Osteoblast (primary cell): ENCODE results near the gene OR5AR1. TPM values are rescaled to one million over a fixed set of nuclear protein-coding genes. Genes with fewer than 3 reads are reported as not detected.
A peak's percentile ranks its signal among the peaks of the same experiment; 100 is the strongest.
"Not testable (repeated sequence)": the region's sequence is repeated elsewhere in the genome, so short reads cannot be mapped to it uniquely, and the experiment has no call there.

Experiments used
- DNase-seq: peaks from one replicate; pipeline ENCODE4 v3.0.0; 2011; ENCODE audit warnings: low spot score, mixed read lengths; ENCODE audit not compliant: insufficient read length; ENCODE audit errors: missing footprints
- H2AFZ ChIP-seq: 2 replicates; pipeline ENCODE4 v1.6.0; 2011; ENCODE audit warnings: mild to moderate bottlenecking, low read length
- H3K27ac ChIP-seq: 2 replicates; pipeline ENCODE4 v1.5.1; 2011; ENCODE audit warnings: mild to moderate bottlenecking, low read depth, low read length, moderate library complexity
- H3K27me3 ChIP-seq: 2 replicates; pipeline ENCODE4 v1.6.0; 2012; ENCODE audit warnings: mild to moderate bottlenecking, control low read depth, inconsistent platforms, low read length, moderate library complexity; ENCODE audit not compliant: insufficient read depth
- H3K36me3 ChIP-seq: 2 replicates; pipeline ENCODE4 v1.5.1; 2011; ENCODE audit warnings: mild to moderate bottlenecking, low read length, control low read depth, moderate library complexity; ENCODE audit not compliant: insufficient read depth
- H3K4me1 ChIP-seq: 2 replicates; pipeline ENCODE4 v1.5.1; 2011; ENCODE audit warnings: mild to moderate bottlenecking, low read length, control low read depth, moderate library complexity; ENCODE audit not compliant: insufficient read depth
- H3K4me2 ChIP-seq: 2 replicates; pipeline ENCODE4 v1.6.0; 2011; ENCODE audit warnings: mild to moderate bottlenecking, low read length; ENCODE audit not compliant: insufficient read depth
- H3K4me3 ChIP-seq: fragments of 200-600 bp; sonication (generic); 3 replicates; pipeline ENCODE4 v1.5.1; 2012; ENCODE audit warnings: mild to moderate bottlenecking, low read length, inconsistent platforms; ENCODE audit not compliant: insufficient read depth
- H3K79me2 ChIP-seq: 2 replicates; pipeline ENCODE4 v1.6.0; 2012; ENCODE audit warnings: mild to moderate bottlenecking, low read length, control low read depth, inconsistent platforms; ENCODE audit not compliant: insufficient read depth
- H3K9me3 ChIP-seq: 2 replicates; pipeline ENCODE4 v1.5.1; 2011; ENCODE audit warnings: low read depth, low read length, control low read depth
- H4K20me1 ChIP-seq: 2 replicates; pipeline ENCODE4 v1.6.0; 2012; ENCODE audit warnings: mild to moderate bottlenecking, low read length, control low read depth; ENCODE audit not compliant: insufficient read depth
- total RNA-seq: library from RNA; depleted of rRNA; stranded (reverse); fragments of >200 nt; gene quantifications from 2 replicates; pipeline ENCODE4 v1.2.3, GENCODE V29; 2012
- TF ChIP-seq, protein P1 (sequence below): IDR thresholded peaks from 2 replicates; pipeline ENCODE4 v1.5.1; 2011; ENCODE audit warnings: mild to moderate bottlenecking, low read depth, low read length, moderate library complexity; ENCODE audit errors: extremely low read depth

Gene OR5AR1
- total RNA-seq, 1 donor, result not detected

- no peaks in the 10 kb centered on the region for H4K20me1 ChIP-seq
- H2AFZ ChIP-seq, result no peak overlapping the region
- H3K9me3 ChIP-seq, result peaks cover 3% of the 10 kb centered on the region
- TF ChIP-seq, protein P1, sequence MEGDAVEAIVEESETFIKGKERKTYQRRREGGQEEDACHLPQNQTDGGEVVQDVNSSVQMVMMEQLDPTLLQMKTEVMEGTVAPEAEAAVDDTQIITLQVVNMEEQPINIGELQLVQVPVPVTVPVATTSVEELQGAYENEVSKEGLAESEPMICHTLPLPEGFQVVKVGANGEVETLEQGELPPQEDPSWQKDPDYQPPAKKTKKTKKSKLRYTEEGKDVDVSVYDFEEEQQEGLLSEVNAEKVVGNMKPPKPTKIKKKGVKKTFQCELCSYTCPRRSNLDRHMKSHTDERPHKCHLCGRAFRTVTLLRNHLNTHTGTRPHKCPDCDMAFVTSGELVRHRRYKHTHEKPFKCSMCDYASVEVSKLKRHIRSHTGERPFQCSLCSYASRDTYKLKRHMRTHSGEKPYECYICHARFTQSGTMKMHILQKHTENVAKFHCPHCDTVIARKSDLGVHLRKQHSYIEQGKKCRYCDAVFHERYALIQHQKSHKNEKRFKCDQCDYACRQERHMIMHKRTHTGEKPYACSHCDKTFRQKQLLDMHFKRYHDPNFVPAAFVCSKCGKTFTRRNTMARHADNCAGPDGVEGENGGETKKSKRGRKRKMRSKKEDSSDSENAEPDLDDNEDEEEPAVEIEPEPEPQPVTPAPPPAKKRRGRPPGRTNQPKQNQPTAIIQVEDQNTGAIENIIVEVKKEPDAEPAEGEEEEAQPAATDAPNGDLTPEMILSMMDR, result no peak
- H3K4me2 ChIP-seq, result no peak overlapping the region
- H3K36me3 ChIP-seq, result no peaks in the 10 kb centered on the region
- H3K4me3 ChIP-seq, result no peak overlapping the region
- no peaks in the 10 kb centered on the region for H3K27me3 ChIP-seq
- DNase-seq, result peak; percentile 22
- H3K27ac ChIP-seq, result no peak overlapping the region
- no peaks in the 10 kb centered on the region for H3K4me1 ChIP-seq
- H3K79me2 ChIP-seq, result no peaks in the 10 kb centered on the region
Observed at GRCh38 chr11:56670984-56671383, 7.5 kb downstream of the OR5AR1 start.

GRCh38 chr11:56688554-56689100 is 25.1 kb downstream of the OR5AR1 start:
- Histone ChIP-seq H3K27ac (no peak overlapping the region), H3K36me3 (no peaks in the 10 kb centered on the region), H2AFZ (no peak overlapping the region), H3K4me1 (no peaks in the 10 kb centered on the region), H3K79me2 (no peaks in the 10 kb centered on the region), H3K27me3 (no peaks in the 10 kb centered on the region), H4K20me1 (no peaks in the 10 kb centered on the region), H3K4me3 (no peak overlapping the region), H3K9me3 (no peaks in the 10 kb centered on the region), H3K4me2 (no peak overlapping the region)
- TF ChIP-seq, protein P1, result no peak
- DNase-seq, result no peak

DNA sequence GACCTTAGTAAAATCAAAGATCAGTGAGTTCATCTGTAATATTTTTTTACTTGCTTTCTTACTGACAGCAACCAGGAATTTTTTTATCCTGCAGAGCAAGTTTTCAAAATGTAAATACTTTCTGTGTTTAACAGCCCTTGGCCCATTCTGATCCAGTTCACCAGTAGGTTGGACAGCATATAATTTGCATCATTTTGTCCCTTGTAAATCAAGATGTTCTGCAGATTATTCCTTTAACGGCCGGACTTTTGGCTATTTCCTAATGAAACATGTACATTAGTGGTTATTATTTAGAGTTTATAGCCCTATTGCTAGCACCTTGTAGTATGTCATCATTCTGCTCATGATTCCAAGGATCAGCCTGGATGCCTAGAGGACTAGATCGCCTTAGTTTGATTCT is 27.7 kb downstream of the OR5AR1 start:
- H2AFZ ChIP-seq, H4K20me1 ChIP-seq, DNase-seq, H3K79me2 ChIP-seq, H3K4me1 ChIP-seq, H3K36me3 ChIP-seq, H3K4me2 ChIP-seq, H3K27ac ChIP-seq, H3K27me3 ChIP-seq, H3K4me3 ChIP-seq, H3K9me3 ChIP-seq: not testable (repeated sequence)

DNA sequence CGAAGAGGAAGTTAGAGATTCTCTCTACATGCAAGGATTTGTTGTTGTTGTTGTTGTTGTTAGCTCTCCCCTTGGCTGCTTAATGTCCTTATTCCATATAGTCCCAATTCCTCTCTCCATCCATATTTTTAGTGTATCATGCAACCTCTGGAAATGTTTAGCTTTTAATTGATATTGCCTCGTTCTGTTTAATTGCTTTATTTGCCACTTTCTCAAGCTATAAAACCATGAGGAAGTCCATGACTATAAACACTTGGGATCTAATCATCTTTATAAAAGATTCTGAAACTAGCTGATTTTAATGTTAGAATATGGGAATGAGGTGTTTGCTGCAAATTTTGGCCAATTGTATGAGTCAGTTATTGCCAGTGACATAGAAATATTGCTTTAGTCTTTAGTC is 29.9 kb downstream of the OR5AR1 start:
- no peaks in the 10 kb centered on the region for H3K36me3 ChIP-seq
- H2AFZ ChIP-seq, result no peak overlapping the region
- no peaks in the 10 kb centered on the region for H3K79me2 ChIP-seq
- no peak overlapping the region for H3K4me2 ChIP-seq
- TF ChIP-seq, protein P1, result no peak
- H3K4me3 ChIP-seq, result no peak overlapping the region
- H3K27me3 ChIP-seq, result no peaks in the 10 kb centered on the region
- H3K27ac ChIP-seq, result no peak overlapping the region
- H3K9me3 ChIP-seq, result no peaks in the 10 kb centered on the region
- no peaks in the 10 kb centered on the region for H4K20me1 ChIP-seq
- DNase-seq, result no peak
- no peaks in the 10 kb centered on the region for H3K4me1 ChIP-seq
